ENCODE data around the gene FADS3. TPM values are rescaled to one million over a fixed set of nuclear protein-coding genes. Genes with fewer than 3 reads are reported as not detected.

Gene FADS3
- total RNA-seq, 1 experiment from 2014 or later: 50.0 TPM

DNA sequence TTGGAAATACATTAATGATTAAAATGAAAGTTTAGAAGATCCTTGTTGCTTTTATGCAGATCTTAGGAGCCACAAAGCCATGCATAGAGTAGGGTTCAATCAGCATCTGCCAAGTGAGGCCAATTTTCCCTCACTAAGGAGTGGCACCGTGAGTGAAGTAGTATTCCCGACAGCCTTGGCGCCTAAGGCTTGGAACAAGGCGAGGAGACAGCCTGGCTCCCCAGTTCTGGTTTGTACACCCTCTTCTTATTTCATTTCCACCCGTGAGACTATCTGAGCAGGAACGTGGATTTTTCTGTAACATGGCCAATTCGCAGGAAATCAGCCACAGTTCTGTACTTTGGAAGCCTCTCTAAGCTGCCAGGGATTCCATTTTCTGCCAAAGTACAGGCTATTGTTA lies 40.7 kb downstream of the FADS3 start (continued):
- TF ChIP-seq, protein P1, sequence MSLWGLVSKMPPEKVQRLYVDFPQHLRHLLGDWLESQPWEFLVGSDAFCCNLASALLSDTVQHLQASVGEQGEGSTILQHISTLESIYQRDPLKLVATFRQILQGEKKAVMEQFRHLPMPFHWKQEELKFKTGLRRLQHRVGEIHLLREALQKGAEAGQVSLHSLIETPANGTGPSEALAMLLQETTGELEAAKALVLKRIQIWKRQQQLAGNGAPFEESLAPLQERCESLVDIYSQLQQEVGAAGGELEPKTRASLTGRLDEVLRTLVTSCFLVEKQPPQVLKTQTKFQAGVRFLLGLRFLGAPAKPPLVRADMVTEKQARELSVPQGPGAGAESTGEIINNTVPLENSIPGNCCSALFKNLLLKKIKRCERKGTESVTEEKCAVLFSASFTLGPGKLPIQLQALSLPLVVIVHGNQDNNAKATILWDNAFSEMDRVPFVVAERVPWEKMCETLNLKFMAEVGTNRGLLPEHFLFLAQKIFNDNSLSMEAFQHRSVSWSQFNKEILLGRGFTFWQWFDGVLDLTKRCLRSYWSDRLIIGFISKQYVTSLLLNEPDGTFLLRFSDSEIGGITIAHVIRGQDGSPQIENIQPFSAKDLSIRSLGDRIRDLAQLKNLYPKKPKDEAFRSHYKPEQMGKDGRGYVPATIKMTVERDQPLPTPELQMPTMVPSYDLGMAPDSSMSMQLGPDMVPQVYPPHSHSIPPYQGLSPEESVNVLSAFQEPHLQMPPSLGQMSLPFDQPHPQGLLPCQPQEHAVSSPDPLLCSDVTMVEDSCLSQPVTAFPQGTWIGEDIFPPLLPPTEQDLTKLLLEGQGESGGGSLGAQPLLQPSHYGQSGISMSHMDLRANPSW (CRISPR knock-in tag; conservative IDR thresholded peaks at IDR 0.05; ENCODE audit: low read depth): no peak
- TF ChIP-seq, protein P2, sequence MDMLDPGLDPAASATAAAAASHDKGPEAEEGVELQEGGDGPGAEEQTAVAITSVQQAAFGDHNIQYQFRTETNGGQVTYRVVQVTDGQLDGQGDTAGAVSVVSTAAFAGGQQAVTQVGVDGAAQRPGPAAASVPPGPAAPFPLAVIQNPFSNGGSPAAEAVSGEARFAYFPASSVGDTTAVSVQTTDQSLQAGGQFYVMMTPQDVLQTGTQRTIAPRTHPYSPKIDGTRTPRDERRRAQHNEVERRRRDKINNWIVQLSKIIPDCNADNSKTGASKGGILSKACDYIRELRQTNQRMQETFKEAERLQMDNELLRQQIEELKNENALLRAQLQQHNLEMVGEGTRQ (CRISPR knock-in tag; IDR thresholded peaks at IDR 0.05): no peak
- TF ChIP-seq TEAD4 (CRISPR knock-in tag; IDR thresholded peaks at IDR 0.05) (no peak), ATF1 (CRISPR knock-in tag; IDR thresholded peaks at IDR 0.05) (no peak), KAT7 (CRISPR knock-in tag; IDR thresholded peaks at IDR 0.05; ENCODE audit: borderline replicate concordance) (no peak), FOXP1 (CRISPR knock-in tag; IDR thresholded peaks at IDR 0.05; ENCODE audit: borderline replicate concordance) (no peak), ZNF671 (CRISPR knock-in tag; IDR thresholded peaks at IDR 0.05) (no peak)
- TF ChIP-seq, protein P3, sequence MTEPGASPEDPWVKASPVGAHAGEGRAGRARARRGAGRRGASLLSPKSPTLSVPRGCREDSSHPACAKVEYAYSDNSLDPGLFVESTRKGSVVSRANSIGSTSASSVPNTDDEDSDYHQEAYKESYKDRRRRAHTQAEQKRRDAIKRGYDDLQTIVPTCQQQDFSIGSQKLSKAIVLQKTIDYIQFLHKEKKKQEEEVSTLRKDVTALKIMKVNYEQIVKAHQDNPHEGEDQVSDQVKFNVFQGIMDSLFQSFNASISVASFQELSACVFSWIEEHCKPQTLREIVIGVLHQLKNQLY (CRISPR knock-in tag; IDR thresholded peaks at IDR 0.05): no peak
- TF ChIP-seq, protein P4, sequence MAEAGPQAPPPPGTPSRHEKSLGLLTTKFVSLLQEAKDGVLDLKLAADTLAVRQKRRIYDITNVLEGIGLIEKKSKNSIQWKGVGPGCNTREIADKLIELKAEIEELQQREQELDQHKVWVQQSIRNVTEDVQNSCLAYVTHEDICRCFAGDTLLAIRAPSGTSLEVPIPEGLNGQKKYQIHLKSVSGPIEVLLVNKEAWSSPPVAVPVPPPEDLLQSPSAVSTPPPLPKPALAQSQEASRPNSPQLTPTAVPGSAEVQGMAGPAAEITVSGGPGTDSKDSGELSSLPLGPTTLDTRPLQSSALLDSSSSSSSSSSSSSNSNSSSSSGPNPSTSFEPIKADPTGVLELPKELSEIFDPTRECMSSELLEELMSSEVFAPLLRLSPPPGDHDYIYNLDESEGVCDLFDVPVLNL (CRISPR knock-in tag; IDR thresholded peaks at IDR 0.05; ENCODE audit: borderline replicate concordance, low read depth): no peak
- TF ChIP-seq, protein P5, sequence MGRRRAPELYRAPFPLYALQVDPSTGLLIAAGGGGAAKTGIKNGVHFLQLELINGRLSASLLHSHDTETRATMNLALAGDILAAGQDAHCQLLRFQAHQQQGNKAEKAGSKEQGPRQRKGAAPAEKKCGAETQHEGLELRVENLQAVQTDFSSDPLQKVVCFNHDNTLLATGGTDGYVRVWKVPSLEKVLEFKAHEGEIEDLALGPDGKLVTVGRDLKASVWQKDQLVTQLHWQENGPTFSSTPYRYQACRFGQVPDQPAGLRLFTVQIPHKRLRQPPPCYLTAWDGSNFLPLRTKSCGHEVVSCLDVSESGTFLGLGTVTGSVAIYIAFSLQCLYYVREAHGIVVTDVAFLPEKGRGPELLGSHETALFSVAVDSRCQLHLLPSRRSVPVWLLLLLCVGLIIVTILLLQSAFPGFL (CRISPR knock-in tag; IDR thresholded peaks at IDR 0.05; ENCODE audit: borderline replicate concordance): no peak
- TF ChIP-seq, protein P6, sequence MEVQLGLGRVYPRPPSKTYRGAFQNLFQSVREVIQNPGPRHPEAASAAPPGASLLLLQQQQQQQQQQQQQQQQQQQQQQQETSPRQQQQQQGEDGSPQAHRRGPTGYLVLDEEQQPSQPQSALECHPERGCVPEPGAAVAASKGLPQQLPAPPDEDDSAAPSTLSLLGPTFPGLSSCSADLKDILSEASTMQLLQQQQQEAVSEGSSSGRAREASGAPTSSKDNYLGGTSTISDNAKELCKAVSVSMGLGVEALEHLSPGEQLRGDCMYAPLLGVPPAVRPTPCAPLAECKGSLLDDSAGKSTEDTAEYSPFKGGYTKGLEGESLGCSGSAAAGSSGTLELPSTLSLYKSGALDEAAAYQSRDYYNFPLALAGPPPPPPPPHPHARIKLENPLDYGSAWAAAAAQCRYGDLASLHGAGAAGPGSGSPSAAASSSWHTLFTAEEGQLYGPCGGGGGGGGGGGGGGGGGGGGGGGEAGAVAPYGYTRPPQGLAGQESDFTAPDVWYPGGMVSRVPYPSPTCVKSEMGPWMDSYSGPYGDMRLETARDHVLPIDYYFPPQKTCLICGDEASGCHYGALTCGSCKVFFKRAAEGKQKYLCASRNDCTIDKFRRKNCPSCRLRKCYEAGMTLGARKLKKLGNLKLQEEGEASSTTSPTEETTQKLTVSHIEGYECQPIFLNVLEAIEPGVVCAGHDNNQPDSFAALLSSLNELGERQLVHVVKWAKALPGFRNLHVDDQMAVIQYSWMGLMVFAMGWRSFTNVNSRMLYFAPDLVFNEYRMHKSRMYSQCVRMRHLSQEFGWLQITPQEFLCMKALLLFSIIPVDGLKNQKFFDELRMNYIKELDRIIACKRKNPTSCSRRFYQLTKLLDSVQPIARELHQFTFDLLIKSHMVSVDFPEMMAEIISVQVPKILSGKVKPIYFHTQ (CRISPR knock-in tag; IDR thresholded peaks at IDR 0.05): no peak
- TF ChIP-seq, protein P7, sequence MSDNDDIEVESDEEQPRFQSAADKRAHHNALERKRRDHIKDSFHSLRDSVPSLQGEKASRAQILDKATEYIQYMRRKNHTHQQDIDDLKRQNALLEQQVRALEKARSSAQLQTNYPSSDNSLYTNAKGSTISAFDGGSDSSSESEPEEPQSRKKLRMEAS (CRISPR knock-in tag; IDR thresholded peaks at IDR 0.05): no peak

DNA sequence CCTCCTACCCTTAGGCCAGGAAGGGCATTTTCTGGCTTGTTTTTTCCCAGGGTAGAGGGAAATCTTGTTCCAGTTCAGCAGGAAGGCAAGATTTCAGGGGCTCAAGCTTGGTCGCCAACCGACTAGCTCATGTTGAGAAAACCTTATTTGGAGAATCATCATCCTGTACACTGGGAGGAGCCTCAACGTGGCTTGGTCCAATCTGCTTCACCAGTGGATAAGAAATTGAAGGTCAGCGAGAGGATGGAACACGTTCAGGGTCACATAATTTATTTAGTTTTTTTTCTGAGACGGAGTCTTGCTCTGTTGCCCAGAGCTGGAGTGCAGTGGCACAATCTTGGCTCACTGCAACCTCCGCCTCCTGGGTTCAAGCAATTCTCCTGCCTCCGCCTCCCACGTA lies 42.7 kb downstream of the FADS3 start:
- CTCF ChIA-PET: interaction anchor here (1.6 kb wide), 1 partner anchor 52 kb away, joined by 4 read pairs; no protein-coding TSS in a partner anchor

More for the DNA sequence above, 42.7 kb downstream of the FADS3 start:
- H3K27ac Mint-ChIP-seq: 0 out of 2 replicates have a peak overlapping the region, but pooled peaks have one; percentile 41
- no peak overlapping the region for H3K4me3 Mint-ChIP-seq
- ATAC-seq: no peak
- POLR2A ChIA-PET: interaction anchor here (0.7 kb wide), 1 partner anchor 21 kb away, joined by 3 read pairs; no protein-coding TSS in a partner anchor
- DNase-seq (ENCODE audit: low spot score): no peak
- TF ChIP-seq TEAD1 (CRISPR knock-in tag; IDR thresholded peaks at IDR 0.05): no peak
- no peak for TF ChIP-seq ELF4 (CRISPR knock-in tag; IDR thresholded peaks at IDR 0.05; ENCODE audit: low read depth)
- TF ChIP-seq ZNF138 (CRISPR knock-in tag; conservative IDR thresholded peaks at IDR 0.05): no peak
- TF ChIP-seq, protein P1 (CRISPR knock-in tag; conservative IDR thresholded peaks at IDR 0.05; ENCODE audit: low read depth): no peak
- H3K36me3 Mint-ChIP-seq: peaks cover 83% of the 10 kb centered on the region
- H3K9me3 Mint-ChIP-seq: no peaks in the 10 kb centered on the region
- no peaks in the 10 kb centered on the region for H3K27me3 Mint-ChIP-seq (ENCODE audit: low read depth)
- H3K4me1 Mint-ChIP-seq: peaks cover 3% of the 10 kb centered on the region; the same call in 1 of the 2 replicates
